Upper lobe of right lung (tissue), 1 donor: ENCODE data around the gene EHMT2. TPM values are rescaled to one million over a fixed set of nuclear protein-coding genes. Genes with fewer than 3 reads are reported as not detected.

Source experiments
- ATAC-seq: fragments of 200-7000 bp; cut with Tn5 transposase; one replicate; pipeline ENCODE4 v1.9.1; 2020; ENCODE audit warnings: mild to moderate bottlenecking, moderate library complexity
- DNase-seq: peaks from one replicate; pipeline ENCODE4 v3.0.0-alpha.2; 2020
- H3K27ac ChIP-seq: fragments of 200-600 bp; one replicate; pipeline ENCODE4 v1.8.0; 2022
- H3K27me3 ChIP-seq: fragments of 200-600 bp; one replicate; pipeline ENCODE4 v1.8.0; 2022; ENCODE audit warnings: mild to moderate bottlenecking
- H3K36me3 ChIP-seq: fragments of 200-600 bp; one replicate; pipeline ENCODE4 v1.8.0; 2022
- H3K4me1 ChIP-seq: fragments of 200-600 bp; one replicate; pipeline ENCODE4 v1.8.0; 2022
- H3K4me3 ChIP-seq: fragments of 200-600 bp; one replicate; pipeline ENCODE4 v1.8.0; 2022; ENCODE audit warnings: mild to moderate bottlenecking
- H3K9me3 ChIP-seq: fragments of 200-600 bp; one replicate; pipeline ENCODE4 v1.8.0; 2022
- intact Hi-C: fragments of 100-400 bp; cut with DNase I; formaldehyde crosslinking; loops from one replicate; pipeline ENCODE4 v1.11.0; 2022
- total RNA-seq: library from RNA; stranded (reverse); fragmentation: NEBNext Ultra II Directional; extraction: Animal tissue kit (Norgen Biotek cat#: 25700); gene quantifications from one replicate; pipeline ENCODE4 v1.2.1, GENCODE V29; 2021
- TF ChIP-seq, protein P1 (sequence below): fragments of 200-600 bp; IDR thresholded peaks from one replicate; pipeline ENCODE4 v1.8.0; 2022; ENCODE audit warnings: antibody characterized with exemption
- donor health status: DM: no; HTN: yes; CAD: no; lungs with severe emphysema.

EHMT2 gene
- total RNA-seq, 1 donor from 2014 or later: 36.0 TPM

DNA sequence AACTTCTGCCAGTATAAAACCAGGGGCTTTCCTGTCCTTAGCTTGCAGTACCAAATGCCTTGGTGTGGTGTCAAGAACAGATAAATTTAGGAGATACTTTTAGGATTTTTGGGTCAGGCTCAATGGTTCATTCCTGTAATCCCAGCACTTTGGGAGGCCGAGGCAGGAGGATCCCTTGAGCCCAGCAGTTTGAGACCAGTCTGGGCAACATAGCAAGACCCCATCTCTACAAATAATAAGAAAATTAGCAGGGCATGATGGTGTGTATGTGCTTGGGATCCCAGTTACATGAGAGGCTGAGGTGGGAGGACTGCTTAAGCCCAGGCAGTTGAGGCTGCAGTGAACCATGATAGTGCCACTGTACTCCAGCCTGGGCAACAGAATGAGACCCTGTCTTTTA is 7.5 kb upstream of the EHMT2 start:
- H3K36me3 ChIP-seq: no peaks in the 10 kb centered on the region
- intact Hi-C loops: no loop called here
- no peaks in the 10 kb centered on the region for H3K27me3 ChIP-seq
- DNase-seq (no peak), ATAC-seq (no peak)
- TF ChIP-seq, protein P1, sequence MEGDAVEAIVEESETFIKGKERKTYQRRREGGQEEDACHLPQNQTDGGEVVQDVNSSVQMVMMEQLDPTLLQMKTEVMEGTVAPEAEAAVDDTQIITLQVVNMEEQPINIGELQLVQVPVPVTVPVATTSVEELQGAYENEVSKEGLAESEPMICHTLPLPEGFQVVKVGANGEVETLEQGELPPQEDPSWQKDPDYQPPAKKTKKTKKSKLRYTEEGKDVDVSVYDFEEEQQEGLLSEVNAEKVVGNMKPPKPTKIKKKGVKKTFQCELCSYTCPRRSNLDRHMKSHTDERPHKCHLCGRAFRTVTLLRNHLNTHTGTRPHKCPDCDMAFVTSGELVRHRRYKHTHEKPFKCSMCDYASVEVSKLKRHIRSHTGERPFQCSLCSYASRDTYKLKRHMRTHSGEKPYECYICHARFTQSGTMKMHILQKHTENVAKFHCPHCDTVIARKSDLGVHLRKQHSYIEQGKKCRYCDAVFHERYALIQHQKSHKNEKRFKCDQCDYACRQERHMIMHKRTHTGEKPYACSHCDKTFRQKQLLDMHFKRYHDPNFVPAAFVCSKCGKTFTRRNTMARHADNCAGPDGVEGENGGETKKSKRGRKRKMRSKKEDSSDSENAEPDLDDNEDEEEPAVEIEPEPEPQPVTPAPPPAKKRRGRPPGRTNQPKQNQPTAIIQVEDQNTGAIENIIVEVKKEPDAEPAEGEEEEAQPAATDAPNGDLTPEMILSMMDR: no peak
- peaks cover 15% of the 10 kb centered on the region for H3K4me1 ChIP-seq
- H3K4me3 ChIP-seq: no peak overlapping the region
- no peak overlapping the region for H3K27ac ChIP-seq
- H3K9me3 ChIP-seq: no peaks in the 10 kb centered on the region

DNA sequence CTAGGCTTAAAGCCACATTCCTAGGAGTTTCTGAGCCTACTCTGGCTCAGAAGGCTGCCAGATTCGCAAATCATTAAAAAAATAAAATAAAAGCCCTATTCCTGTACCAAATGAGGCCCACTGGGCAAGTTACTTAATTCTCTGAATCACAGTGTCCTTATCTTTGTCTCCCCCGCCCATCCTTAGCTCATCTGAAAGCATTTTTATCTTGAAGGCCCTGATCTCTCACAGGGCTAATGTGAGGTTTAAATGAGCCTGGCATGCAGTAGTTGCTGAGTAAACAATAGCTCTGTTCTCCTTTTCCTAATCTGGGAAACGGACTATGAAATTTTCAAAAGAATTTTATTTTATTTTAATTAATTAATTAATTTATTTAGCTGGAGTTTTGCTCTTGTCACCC is 6.5 kb upstream of the EHMT2 start:
- Histone ChIP-seq H3K27ac (no peak overlapping the region), H3K36me3 (no peaks in the 10 kb centered on the region), H3K9me3 (no peaks in the 10 kb centered on the region), H3K4me3 (no peak overlapping the region), H3K27me3 (no peaks in the 10 kb centered on the region), H3K4me1 (peaks cover 19% of the 10 kb centered on the region)
- TF ChIP-seq, protein P1: no peak
- intact Hi-C loops: no loop called here
- ATAC-seq: no peak
- DNase-seq: no peak

DNA sequence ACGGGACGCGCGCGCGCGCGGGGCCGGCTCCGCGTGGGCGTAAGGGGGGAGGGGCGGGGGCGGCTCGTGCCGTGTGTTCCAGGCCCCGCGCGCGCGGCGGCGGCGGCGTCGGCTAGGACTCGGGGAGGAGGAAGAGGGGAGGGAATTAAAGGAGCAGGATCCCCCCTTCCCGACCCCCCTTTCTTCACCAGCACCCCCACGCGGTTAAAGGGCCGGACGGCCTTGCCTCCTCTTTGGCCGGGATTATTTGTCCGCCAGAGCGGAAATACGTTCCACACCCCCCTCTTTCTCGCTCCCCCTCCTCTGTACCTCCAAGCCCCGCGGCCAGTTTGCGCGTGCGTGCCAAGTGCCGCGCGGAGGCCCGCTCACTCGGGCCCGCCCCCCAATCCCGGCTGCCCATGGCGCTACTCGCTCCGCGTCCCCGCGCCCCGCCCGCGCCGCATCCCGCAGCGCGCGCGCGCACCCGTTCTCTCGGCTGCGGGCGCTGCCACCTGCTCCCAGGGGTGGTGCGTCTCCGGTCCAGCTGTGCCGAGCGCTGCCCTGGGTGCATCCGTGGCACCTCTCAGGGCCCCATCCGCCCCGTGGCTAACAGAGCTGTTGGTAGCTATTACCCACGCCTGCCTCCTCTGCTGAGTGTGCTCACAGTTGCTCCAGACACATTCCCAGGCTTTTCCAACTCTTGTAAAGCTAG is 4.6 kb upstream of the EHMT2 start, which contains the start of gene ZBTB12:
TSS of gene ZBTB12 (minus strand) at position 134 of the 691 bp plus-strand sequence. CDS start 781 bp downstream, outside the sequence.
- Histone ChIP-seq H3K4me1 (peaks cover 24% of the 10 kb centered on the region), H3K4me3 (peak within 1 kb of the TSS; percentile 71), H3K9me3 (no peaks in the 10 kb centered on the region), H3K27me3 (no peaks in the 10 kb centered on the region), H3K36me3 (no peaks in the 10 kb centered on the region), H3K27ac (peak within 1 kb of the TSS; percentile 80)
- DNase-seq (peak; percentile 96), ATAC-seq (peak; percentile 89)
- TF ChIP-seq, protein P1: no peak
- intact Hi-C loops: no loop called here

DNA sequence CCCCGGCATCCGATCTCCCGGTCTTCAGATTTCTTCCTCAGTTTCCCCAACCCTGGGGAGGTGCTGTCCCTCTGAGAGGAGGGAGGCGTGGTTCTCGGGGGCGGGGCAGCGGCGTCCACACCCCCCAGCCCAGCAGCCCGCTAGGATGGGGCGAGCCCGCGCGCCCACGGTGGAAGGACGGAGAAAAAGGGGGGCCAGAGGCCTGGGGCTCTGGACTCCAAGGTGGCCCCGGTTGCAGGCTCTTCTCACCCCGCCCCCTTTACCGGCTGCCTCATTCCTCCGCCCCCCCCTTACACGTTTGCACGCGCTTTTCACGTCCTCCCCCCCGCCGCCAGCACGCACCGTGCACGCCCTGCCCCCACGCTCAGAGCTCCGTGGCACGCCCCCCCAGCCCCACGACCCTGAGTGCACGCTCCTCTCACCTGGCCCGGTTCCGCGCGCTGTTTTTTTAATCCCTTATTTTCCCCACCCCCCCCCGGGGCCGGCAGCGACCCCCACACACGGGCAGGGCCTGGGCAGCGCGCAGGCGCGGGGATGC is 4.0 kb upstream of the EHMT2 start:
- peak; percentile 83 for DNase-seq
- TF ChIP-seq, protein P1: no peak
- Histone ChIP-seq H3K27ac (peak overlapping the region; percentile 17), H3K4me1 (peaks cover 29% of the 10 kb centered on the region), H3K9me3 (no peaks in the 10 kb centered on the region), H3K4me3 (peak overlapping the region; percentile 71), H3K27me3 (no peaks in the 10 kb centered on the region), H3K36me3 (no peaks in the 10 kb centered on the region)
- intact Hi-C loops: no loop called here
- peak; percentile 19 for ATAC-seq

DNA sequence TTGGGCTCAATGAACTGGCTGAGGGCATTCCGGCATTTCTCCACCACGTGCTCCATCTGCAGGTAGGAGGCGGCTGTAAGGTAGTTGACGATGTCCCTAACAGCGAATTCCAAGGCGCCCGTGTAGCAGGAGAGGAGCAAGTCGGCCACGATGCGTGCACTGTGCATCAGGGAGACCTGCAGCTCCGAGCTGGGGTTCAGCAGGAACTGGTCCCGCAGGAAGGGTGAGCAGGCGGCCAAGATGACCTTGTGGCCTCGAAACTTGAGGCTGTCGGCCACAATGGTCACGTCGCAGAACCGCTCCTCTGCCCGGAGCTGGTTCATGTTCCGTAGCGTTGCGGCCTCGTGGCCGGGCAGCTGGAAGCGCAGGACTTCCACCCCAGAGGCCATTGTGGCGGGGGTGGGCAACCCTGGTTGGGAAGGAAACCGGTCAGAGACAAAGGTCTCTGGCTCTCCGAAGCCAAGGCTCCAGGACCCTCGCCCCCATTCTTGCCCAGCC is 3.5 kb upstream of the EHMT2 start:
- TF ChIP-seq, protein P1: no peak
- no peaks in the 10 kb centered on the region for H3K9me3 ChIP-seq
- peaks cover 31% of the 10 kb centered on the region for H3K4me1 ChIP-seq
- ATAC-seq (no peak), DNase-seq (no peak)
- peak overlapping the region; percentile 71 for H3K4me3 ChIP-seq
- H3K27me3 ChIP-seq: no peaks in the 10 kb centered on the region
- H3K27ac ChIP-seq: peak overlapping the region; percentile 17
- intact Hi-C loops: no loop called here
- H3K36me3 ChIP-seq: peaks cover 3% of the 10 kb centered on the region
